HEK293 (cell line): ENCODE data around the gene SIMC1.
A peak's percentile ranks its signal among the peaks of the same experiment; 100 is the strongest.

Source experiments
- BCL11B ChIP-seq: fragments of 450-650 bp; formaldehyde crosslinking; IDR thresholded peaks from 2 replicates; pipeline ENCODE4 v1.5.1; 2016; ENCODE audit warnings: low read depth, missing biosample characterization, missing genetic modification characterization
- BCL6B ChIP-seq: fragments of 450-650 bp; formaldehyde crosslinking; IDR thresholded peaks from 2 replicates; pipeline ENCODE4 v1.5.1; 2017; ENCODE audit warnings: missing biosample characterization, missing genetic modification characterization
- HOXA7 ChIP-seq: sonication (generic); formaldehyde crosslinking; IDR thresholded peaks from 2 replicates; pipeline ENCODE4 v1.8.1; 2022; ENCODE audit warnings: missing genetic modification reagents, borderline replicate concordance
- IKZF3 ChIP-seq: fragments of 450-650 bp; IDR thresholded peaks from 2 replicates; pipeline ENCODE4 v1.5.0; 2018; ENCODE audit warnings: missing biosample characterization, mild to moderate bottlenecking, missing genetic modification characterization, moderate library complexity
- KLF10 ChIP-seq: fragments of 450-650 bp; IDR thresholded peaks from 2 replicates; pipeline ENCODE4 v1.5.1; 2018; ENCODE audit warnings: missing biosample characterization, mild to moderate bottlenecking, missing genetic modification characterization
- KLF9 ChIP-seq: fragments of 450-650 bp; formaldehyde crosslinking; IDR thresholded peaks from 2 replicates; pipeline ENCODE4 v1.5.1; 2016; ENCODE audit warnings: missing biosample characterization, missing genetic modification characterization, low read depth
- PRDM1 ChIP-seq: fragments of 450-650 bp; formaldehyde crosslinking; IDR thresholded peaks from 2 replicates; pipeline ENCODE4; 2016; ENCODE audit warnings: missing biosample characterization, missing genetic modification characterization
- WT1 ChIP-seq: fragments of 450-650 bp; formaldehyde crosslinking; IDR thresholded peaks from 2 replicates; pipeline ENCODE4 v1.5.1; 2016; ENCODE audit warnings: missing biosample characterization, missing genetic modification characterization
- ZBTB17 ChIP-seq: fragments of 450-650 bp; formaldehyde crosslinking; IDR thresholded peaks from 2 replicates; pipeline ENCODE4 v1.5.1; 2016; ENCODE audit warnings: missing biosample characterization, missing genetic modification characterization
- ZBTB48 ChIP-seq: fragments of 450-650 bp; formaldehyde crosslinking; IDR thresholded peaks from 2 replicates; pipeline ENCODE4 v1.5.1; 2016; ENCODE audit warnings: missing biosample characterization, missing genetic modification characterization
- ZFHX2 ChIP-seq: fragments of 450-650 bp; formaldehyde crosslinking; conservative IDR thresholded peaks from 2 replicates; pipeline ENCODE4 v1.5.1; 2016; ENCODE audit warnings: missing biosample characterization, missing genetic modification characterization
- ZIC2 ChIP-seq: fragments of 450-650 bp; formaldehyde crosslinking; IDR thresholded peaks from 2 replicates; pipeline ENCODE4 v1.5.1; 2016; ENCODE audit warnings: missing biosample characterization, missing genetic modification characterization
- ZNF112 ChIP-seq: fragments of 450-650 bp; formaldehyde crosslinking; IDR thresholded peaks from 2 replicates; pipeline ENCODE4 v1.5.0; 2017; ENCODE audit warnings: missing biosample characterization, missing genetic modification characterization
- ZNF133 ChIP-seq: fragments of 450-650 bp; formaldehyde crosslinking; IDR thresholded peaks from 2 replicates; pipeline ENCODE4 v1.5.1; 2016; ENCODE audit warnings: missing biosample characterization, missing genetic modification characterization
- ZNF138 ChIP-seq: fragments of 450-650 bp; formaldehyde crosslinking; IDR thresholded peaks from 2 replicates; pipeline ENCODE4 v1.5.1; 2016; ENCODE audit warnings: missing biosample characterization, missing genetic modification characterization, borderline replicate concordance
- ZNF19 ChIP-seq: fragments of 450-650 bp; formaldehyde crosslinking; IDR thresholded peaks from 2 replicates; pipeline ENCODE4; 2016; ENCODE audit warnings: missing biosample characterization, missing genetic modification characterization, low read depth
- ZNF266 ChIP-seq: fragments of 450-650 bp; formaldehyde crosslinking; IDR thresholded peaks from 2 replicates; pipeline ENCODE4 v1.5.1; 2016; ENCODE audit warnings: missing biosample characterization, missing genetic modification characterization, low read depth
- ZNF341 ChIP-seq: fragments of 450-650 bp; formaldehyde crosslinking; IDR thresholded peaks from 2 replicates; pipeline ENCODE4; 2016; ENCODE audit warnings: low read depth, missing biosample characterization, missing genetic modification characterization
- ZNF404 ChIP-seq: fragments of 450-650 bp; formaldehyde crosslinking; IDR thresholded peaks from 2 replicates; pipeline ENCODE4 v1.5.1; 2017; ENCODE audit warnings: missing biosample characterization, missing genetic modification characterization
- ZNF426 ChIP-seq: fragments of 450-650 bp; formaldehyde crosslinking; IDR thresholded peaks from 2 replicates; pipeline ENCODE4 v1.5.1; 2017; ENCODE audit warnings: missing biosample characterization, missing genetic modification characterization, mild to moderate bottlenecking, inconsistent platforms, moderate library complexity
- ZNF610 ChIP-seq: fragments of 450-650 bp; formaldehyde crosslinking; IDR thresholded peaks from 2 replicates; pipeline ENCODE4 v1.5.1; 2016; ENCODE audit warnings: missing biosample characterization, missing genetic modification characterization, borderline replicate concordance
- ZNF639 ChIP-seq: fragments of 450-650 bp; formaldehyde crosslinking; IDR thresholded peaks from 2 replicates; pipeline ENCODE4 v1.5.1; 2016; ENCODE audit warnings: missing biosample characterization, missing genetic modification characterization
- ZNF692 ChIP-seq: fragments of 450-650 bp; formaldehyde crosslinking; IDR thresholded peaks from 2 replicates; pipeline ENCODE4 v1.5.1; 2016; ENCODE audit warnings: missing biosample characterization, missing genetic modification characterization
- ZNF768 ChIP-seq: fragments of 450-650 bp; formaldehyde crosslinking; IDR thresholded peaks from 2 replicates; pipeline ENCODE4 v1.5.1; 2018; ENCODE audit warnings: missing biosample characterization, mild to moderate bottlenecking, missing genetic modification characterization
- ZNF777 ChIP-seq: fragments of 450-650 bp; formaldehyde crosslinking; IDR thresholded peaks from 2 replicates; pipeline ENCODE4 v1.5.1; 2017; ENCODE audit warnings: missing biosample characterization, missing genetic modification characterization, borderline replicate concordance
- ZSCAN23 ChIP-seq: fragments of 450-650 bp; formaldehyde crosslinking; IDR thresholded peaks from 2 replicates; pipeline ENCODE4 v1.5.1; 2016; ENCODE audit warnings: missing biosample characterization, missing genetic modification characterization
- ZSCAN5A ChIP-seq: fragments of 450-650 bp; formaldehyde crosslinking; IDR thresholded peaks from 2 replicates; pipeline ENCODE4 v1.5.1; 2016; ENCODE audit warnings: missing biosample characterization, missing genetic modification characterization
- TF ChIP-seq, protein P1 (sequence below): fragments of 450-650 bp; formaldehyde crosslinking; IDR thresholded peaks from 2 replicates; pipeline ENCODE4 v1.5.1; 2016; ENCODE audit warnings: missing biosample characterization, missing genetic modification characterization
- TF ChIP-seq, protein P2 (sequence below): fragments of 450-650 bp; formaldehyde crosslinking; IDR thresholded peaks from 2 replicates; pipeline ENCODE4 v1.5.1; 2017; ENCODE audit warnings: missing biosample characterization, missing genetic modification characterization

SIMC1 gene

GRCh38 chr5:176365351-176366231 is 127.4 kb downstream of the SIMC1 start, which contains the start of gene ARL10 (continued):
- TF ChIP-seq KLF10: no peak; the same call in 1 of the 2 replicates
- no peak for TF ChIP-seq ZIC2 (tag by site-specific recombination)
- TF ChIP-seq, protein P1, sequence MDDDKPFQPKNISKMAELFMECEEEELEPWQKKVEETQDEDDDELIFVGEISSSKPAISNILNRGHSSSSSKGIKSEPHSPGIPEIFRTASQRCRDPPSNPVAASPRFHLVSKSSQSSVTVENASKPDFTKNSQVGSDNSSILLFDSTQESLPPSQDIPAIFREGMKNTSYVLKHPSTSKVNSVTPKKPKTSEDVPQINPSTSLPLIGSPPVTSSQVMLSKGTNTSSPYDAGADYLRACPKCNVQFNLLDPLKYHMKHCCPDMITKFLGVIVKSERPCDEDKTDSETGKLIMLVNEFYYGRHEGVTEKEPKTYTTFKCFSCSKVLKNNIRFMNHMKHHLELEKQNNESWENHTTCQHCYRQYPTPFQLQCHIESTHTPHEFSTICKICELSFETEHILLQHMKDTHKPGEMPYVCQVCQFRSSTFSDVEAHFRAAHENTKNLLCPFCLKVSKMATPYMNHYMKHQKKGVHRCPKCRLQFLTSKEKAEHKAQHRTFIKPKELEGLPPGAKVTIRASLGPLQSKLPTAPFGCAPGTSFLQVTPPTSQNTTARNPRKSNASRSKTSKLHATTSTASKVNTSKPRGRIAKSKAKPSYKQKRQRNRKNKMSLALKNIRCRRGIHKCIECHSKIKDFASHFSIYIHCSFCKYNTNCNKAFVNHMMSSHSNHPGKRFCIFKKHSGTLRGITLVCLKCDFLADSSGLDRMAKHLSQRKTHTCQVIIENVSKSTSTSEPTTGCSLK: no peak
- TF ChIP-seq PRDM1 (tag by site-specific recombination): no peak
- no peak for TF ChIP-seq BCL6B (tag by site-specific recombination)
- peak; percentile 53; the same call in 1 of the 2 replicates for TF ChIP-seq KLF9 (tag by site-specific recombination)
- no peak for TF ChIP-seq ZNF768 (tag by site-specific recombination)
- TF ChIP-seq ZNF341 (tag by site-specific recombination): peak; percentile 69
- TF ChIP-seq ZSCAN5A: no peak
- no peak for TF ChIP-seq IKZF3 (tag by site-specific recombination)
- no peak for TF ChIP-seq WT1 (tag by site-specific recombination)
- no peak for TF ChIP-seq ZNF404 (tag by site-specific recombination)
- no peak for TF ChIP-seq ZBTB48
- TF ChIP-seq ZNF19 (tag by site-specific recombination): no peak
- no peak for TF ChIP-seq ZNF777
- no peak for TF ChIP-seq ZNF112
- no peak; the same call in 1 of the 2 replicates for TF ChIP-seq ZBTB17 (tag by site-specific recombination)
- TF ChIP-seq, protein P2, sequence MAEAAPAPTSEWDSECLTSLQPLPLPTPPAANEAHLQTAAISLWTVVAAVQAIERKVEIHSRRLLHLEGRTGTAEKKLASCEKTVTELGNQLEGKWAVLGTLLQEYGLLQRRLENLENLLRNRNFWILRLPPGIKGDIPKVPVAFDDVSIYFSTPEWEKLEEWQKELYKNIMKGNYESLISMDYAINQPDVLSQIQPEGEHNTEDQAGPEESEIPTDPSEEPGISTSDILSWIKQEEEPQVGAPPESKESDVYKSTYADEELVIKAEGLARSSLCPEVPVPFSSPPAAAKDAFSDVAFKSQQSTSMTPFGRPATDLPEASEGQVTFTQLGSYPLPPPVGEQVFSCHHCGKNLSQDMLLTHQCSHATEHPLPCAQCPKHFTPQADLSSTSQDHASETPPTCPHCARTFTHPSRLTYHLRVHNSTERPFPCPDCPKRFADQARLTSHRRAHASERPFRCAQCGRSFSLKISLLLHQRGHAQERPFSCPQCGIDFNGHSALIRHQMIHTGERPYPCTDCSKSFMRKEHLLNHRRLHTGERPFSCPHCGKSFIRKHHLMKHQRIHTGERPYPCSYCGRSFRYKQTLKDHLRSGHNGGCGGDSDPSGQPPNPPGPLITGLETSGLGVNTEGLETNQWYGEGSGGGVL: no peak
- no peak for TF ChIP-seq ZNF426 (tag by site-specific recombination)
- no peak for TF ChIP-seq BCL11B
- no peak for TF ChIP-seq ZNF266
- no peak for TF ChIP-seq ZNF610
- TF ChIP-seq ZFHX2 (tag by site-specific recombination): peak; percentile 29; the same call in 1 of the 2 replicates
- no peak for TF ChIP-seq ZSCAN23 (tag by site-specific recombination)
- TF ChIP-seq ZNF133 (tag by site-specific recombination): no peak
- TF ChIP-seq ZNF692: peak; percentile 13; the same call in 1 of the 2 replicates
- TF ChIP-seq ZNF138 (tag by site-specific recombination): no peak
- TF ChIP-seq HOXA7: no peak
- no peak for TF ChIP-seq ZNF639 (tag by site-specific recombination)
